PFSK-1 (cell line): Measurements from ENCODE around the gene FOS.

Source experiments
- FOXP2 ChIP-seq: optimal IDR thresholded peaks from 2 replicates; pipeline ENCODE3; 2011; ENCODE audit warnings: borderline replicate concordance, control low read depth, inconsistent platforms; ENCODE audit not compliant: insufficient read depth; ENCODE audit errors: extremely low read length, extremely low read depth
- POLR2AphosphoS5 ChIP-seq: IDR thresholded peaks from 2 replicates; pipeline ENCODE4 v1.6.1; 2012; ENCODE audit warnings: low read depth, mild to moderate bottlenecking, control low read depth, low read length, moderate library complexity
- REST ChIP-seq, 2 experiments: IDR thresholded peaks; 2 replicates each; pipeline versions ENCODE4 v1.6.1 to v1.8.0; 2011 to 2012; ENCODE audit warnings: low read depth in 2 of 2, low read length in 2 of 2, control low read depth in 1 of 2, inconsistent platforms in 1 of 2, mild to moderate bottlenecking in 1 of 2, moderate library complexity in 1 of 2; ENCODE audit not compliant: insufficient read depth in 1 of 2
- SIN3A ChIP-seq: IDR thresholded peaks from 2 replicates; pipeline ENCODE4 v1.6.1; 2012; ENCODE audit warnings: mild to moderate bottlenecking, low read length, moderate library complexity, borderline replicate concordance; ENCODE audit not compliant: insufficient read depth
- TAF1 ChIP-seq: IDR thresholded peaks from 2 replicates; pipeline ENCODE4 v1.6.1; 2012; ENCODE audit warnings: low read length, control low read depth, borderline replicate concordance; ENCODE audit not compliant: insufficient read depth

- TF ChIP-seq POLR2AphosphoS5 (no peak), REST (IDR thresholded peaks at IDR 0.05; ENCODE audit: insufficient read depth in 1 of 2, low read depth in 2 of 2, low read length in 2 of 2) (no peak), SIN3A (no peak), FOXP2 (no peak), TAF1 (no peak)
These were observed 5.4 kb downstream of the FOS start for GRCh38 chr14:75283833-75284563.
